HCT116 (cell line): Measurements from ENCODE around the gene ADGRV1. TPM values are rescaled to one million over a fixed set of nuclear protein-coding genes. Genes with fewer than 3 reads are reported as not detected.

ENCODE experiments used
- ATAC-seq: fragments of 200-7000 bp; cut with Tn5 transposase; 2 replicates; pipeline ENCODE4 v1.9.1; 2020; ENCODE audit warnings: mild to moderate bottlenecking, moderate library complexity
- BruUV-seq: library from RNA; stranded (reverse); fragments of 400-500 nt; replicated peaks from 2 replicates; lab custom pipeline; 2021; lab: Mats Ljungman, UMichigan
- CTCF ChIA-PET: fragments of 300-600 bp; sonication (Branson Sonifier 250); formaldehyde crosslinking; loops from one replicate; lab custom pipeline; 2021; ENCODE audit warnings: antibody characterized with exemption; lab: Charles Lee
- POLR2A ChIA-PET: fragments of 300-600, 350-600 bp; sonication (Branson Sonifier 250); formaldehyde crosslinking; loops from one replicate; lab custom pipeline; 2021; ENCODE audit warnings: antibody characterized with exemption; lab: Charles Lee
- RAD21 ChIA-PET, 2 experiments: fragments of 300-600 bp; sonication (Branson Sonifier 250); formaldehyde crosslinking; loops; one replicate each; lab custom pipeline; 2023; ENCODE audit warnings: low total read pairs in 2 of 2; ENCODE audit not compliant: uncharacterized antibody in 2 of 2, unreplicated experiment in 2 of 2, low non-redundant PET in 1 of 2; lab: Charles Lee
- DNase-seq: peaks from one replicate; pipeline ENCODE4 v3.0.0-alpha.2; 2010; ENCODE audit warnings: low read depth, low spot score
- H2AFZ ChIP-seq: fragments of 200-600 bp; shearing (Covaris generic), sonication (generic); 2 replicates; pipeline ENCODE4 v1.6.1; 2017; ENCODE audit warnings: low read depth, mixed run types, mixed read lengths, antibody characterized with exemption, low read length; ENCODE audit not compliant: poor library complexity, severe bottlenecking
- H3K27ac ChIP-seq: 2 replicates; pipeline ENCODE4 v1.5.1; 2012; ENCODE audit warnings: low read depth, low read length
- H3K27me3 ChIP-seq: fragments of 200-600 bp; sonication (generic); 2 replicates; pipeline ENCODE4 v1.6.1; 2016; ENCODE audit warnings: mixed run types, low read length, mixed read lengths; ENCODE audit not compliant: insufficient read depth
- H3K36me3 ChIP-seq, 2 experiments: fragments of 200-500 bp in 1 of 2; fragments of 200-600 bp in 1 of 2; sonication (Bioruptor generic) in 1 of 2; sonication (generic) in 1 of 2; 2 replicates each; pipeline versions ENCODE4 v1.5.1 to v1.6.1; 2014 to 2016; ENCODE audit warnings: low read length in 2 of 2, inconsistent platforms in 1 of 2, mixed read lengths in 1 of 2, mixed run types in 1 of 2; ENCODE audit not compliant: insufficient read depth in 2 of 2, control insufficient read depth in 1 of 2
- H3K4me1 ChIP-seq, 2 experiments: fragments of 200-600 bp in 1 of 2; sonication (generic) in 1 of 2; 2 replicates each; pipeline versions ENCODE4 v1.5.1 to v1.6.1; 2012 to 2017; ENCODE audit warnings: low read length in 2 of 2, inconsistent platforms in 1 of 2, mild to moderate bottlenecking in 1 of 2, mixed read lengths in 1 of 2, mixed run types in 1 of 2, moderate library complexity in 1 of 2; ENCODE audit not compliant: insufficient read depth in 2 of 2, control insufficient read depth in 1 of 2
- H3K4me2 ChIP-seq: fragments of 200-600 bp; sonication (generic); 2 replicates; pipeline ENCODE4 v1.6.1; 2017; ENCODE audit warnings: mixed run types, low read length, mixed read lengths
- H3K4me3 ChIP-seq, 2 experiments: fragments of 200-600 bp in 1 of 2; sonication (generic) in 1 of 2; replicated peaks in 1 of 2; 2 replicates each; pipeline ENCODE4 v1.5.1; 2011 to 2016; ENCODE audit warnings: low read length in 2 of 2, control low read depth in 1 of 2, low read depth in 1 of 2, mild to moderate bottlenecking in 1 of 2, mixed read lengths in 1 of 2, mixed run types in 1 of 2
- H3K79me2 ChIP-seq: fragments of 200-600 bp; sonication (generic); 2 replicates; pipeline ENCODE4 v1.6.1; 2017; ENCODE audit warnings: mild to moderate bottlenecking, mixed run types, low read length, moderate library complexity, mixed read lengths; ENCODE audit not compliant: insufficient read depth
- H3K9ac ChIP-seq: fragments of 200-600 bp; sonication (generic); 2 replicates; pipeline ENCODE4 v1.6.1; 2016; ENCODE audit warnings: low read length, mixed read lengths
- H3K9me2 ChIP-seq: fragments of 200-600 bp; sonication (generic), shearing (Covaris generic); 2 replicates; pipeline ENCODE4 v1.6.1; 2017; ENCODE audit warnings: mixed run types, mild to moderate bottlenecking, moderate library complexity; ENCODE audit not compliant: insufficient read depth
- H3K9me3 ChIP-seq, 2 experiments: fragments of 200-500 bp in 1 of 2; fragments of 200-600 bp in 1 of 2; sonication (Bioruptor generic) in 1 of 2; sonication (generic) in 1 of 2; 2 replicates each; pipeline ENCODE4 v1.6.1; 2014 to 2017; ENCODE audit warnings: low read length in 2 of 2, mixed read lengths in 2 of 2, inconsistent platforms in 1 of 2, low read depth in 1 of 2, mild to moderate bottlenecking in 1 of 2, mixed run types in 1 of 2, moderate library complexity in 1 of 2; ENCODE audit not compliant: control insufficient read depth in 1 of 2, insufficient read depth in 1 of 2
- H4K20me1 ChIP-seq: fragments of 200-600 bp; sonication (generic), shearing (Covaris generic); 2 replicates; pipeline ENCODE4 v1.6.1; 2017; ENCODE audit warnings: mixed run types, mild to moderate bottlenecking, moderate library complexity; ENCODE audit not compliant: insufficient read depth
- CBX3 ChIP-seq: IDR thresholded peaks from 2 replicates; pipeline ENCODE4 v1.6.1; 2012; ENCODE audit warnings: low read depth
- EGR1 ChIP-seq: IDR thresholded peaks from 2 replicates; pipeline ENCODE4 v1.6.1; 2012; ENCODE audit warnings: low read depth
- EZH2 ChIP-seq: fragments of 200-600 bp; sonication (generic); IDR thresholded peaks from 2 replicates; pipeline ENCODE4 v1.6.1; 2017; ENCODE audit warnings: antibody characterized with exemption, mixed run types
- EZH2phosphoT487 ChIP-seq: fragments of 200-600 bp; IDR thresholded peaks from 2 replicates; pipeline ENCODE4 v1.6.1; 2018; ENCODE audit warnings: antibody characterized with exemption, borderline replicate concordance
- JUND ChIP-seq: IDR thresholded peaks from 2 replicates; pipeline ENCODE4 v1.6.1; 2012
- POLR2A ChIP-seq: IDR thresholded peaks from 2 replicates; pipeline ENCODE4 v1.7.0; 2011; ENCODE audit warnings: borderline replicate concordance; ENCODE audit not compliant: insufficient read depth, insufficient read length; ENCODE audit errors: extremely low read depth
- POLR2AphosphoS5 ChIP-seq: IDR thresholded peaks from 2 replicates; pipeline ENCODE4 v1.6.1; 2011; ENCODE audit warnings: mild to moderate bottlenecking, low read depth, low read length, moderate library complexity
- RAD21 ChIP-seq: IDR thresholded peaks from 2 replicates; pipeline ENCODE4 v1.6.1; 2012; ENCODE audit warnings: low read depth, mild to moderate bottlenecking
- SIN3A ChIP-seq: IDR thresholded peaks from 2 replicates; pipeline ENCODE4 v1.6.1; 2012; ENCODE audit warnings: low read depth
- YY1 ChIP-seq: IDR thresholded peaks from 2 replicates; pipeline ENCODE4 v1.6.1; 2011; ENCODE audit warnings: low read length, low read depth, moderate library complexity, mild to moderate bottlenecking; ENCODE audit not compliant: insufficient replicate concordance; ENCODE audit errors: extremely low read depth
- ZFX ChIP-seq: fragments of 450-650 bp; IDR thresholded peaks from 2 replicates; pipeline ENCODE4 v1.6.1; 2017
- intact Hi-C: fragments of 100-400 bp; cut with micrococcal nuclease; formaldehyde crosslinking; loops from 2 replicates; pipeline ENCODE4 v1.10.0; 2022
- total RNA-seq: library from RNA; stranded (reverse); gene quantifications from one replicate; pipeline ENCODE4 v1.2.1, GENCODE V29; 2021; ENCODE audit not compliant: unreplicated experiment
- TF ChIP-seq, protein P1 (sequence below): IDR thresholded peaks from 2 replicates; pipeline ENCODE4 v1.6.1; 2012
- TF ChIP-seq, protein P2 (sequence below): IDR thresholded peaks from 2 replicates; pipeline ENCODE4 v1.6.1; 2012
- TF ChIP-seq, protein P3 (sequence below): IDR thresholded peaks from 2 replicates; pipeline ENCODE4 v1.6.1; 2012; ENCODE audit warnings: low read depth
- TF ChIP-seq, protein P4 (sequence below): IDR thresholded peaks from 2 replicates; pipeline ENCODE4 v1.6.1; 2011; ENCODE audit warnings: mild to moderate bottlenecking, low read length, moderate library complexity; ENCODE audit not compliant: insufficient replicate concordance; ENCODE audit errors: extremely low read depth

Gene ADGRV1
- total RNA-seq, 1 experiment from 2014 or later = 6.0 TPM

DNA sequence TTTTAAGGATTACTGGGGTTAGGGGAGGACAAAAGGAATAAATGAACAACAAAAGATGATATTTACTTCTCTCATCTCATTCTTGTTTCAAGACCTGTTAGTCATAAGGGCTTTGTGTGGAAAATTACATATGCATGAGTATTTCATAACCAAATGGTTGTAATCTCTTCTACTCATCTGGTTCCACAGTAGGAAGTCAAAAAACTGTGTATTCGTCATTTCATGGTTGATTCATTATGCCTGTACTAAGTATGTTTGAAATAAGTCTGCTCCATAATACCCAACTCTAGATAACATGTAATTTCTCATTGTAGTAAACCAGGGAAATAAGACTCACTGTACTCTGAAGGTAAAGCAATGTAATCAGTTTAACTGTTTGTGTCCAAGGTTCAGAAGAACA lies 611.7 kb downstream of the ADGRV1 start:
- ATAC-seq (no peak), DNase-seq (no peak)
- Histone ChIP-seq H3K4me3 (no peak overlapping the region), H2AFZ (no peak overlapping the region), H3K27me3 (no peaks in the 10 kb centered on the region), H3K9ac (no peak overlapping the region), H3K79me2 (no peaks in the 10 kb centered on the region), H3K4me2 (no peak overlapping the region), H3K4me1 (no peaks in the 10 kb centered on the region), H4K20me1 (no peaks in the 10 kb centered on the region), H3K9me2 (no peaks in the 10 kb centered on the region; the same call in 1 of the 2 replicates), H3K9me3 (no peaks in the 10 kb centered on the region), H3K27ac (no peak overlapping the region), H3K36me3 (no peaks in the 10 kb centered on the region)
- ChIA-PET CTCF (no interaction called here), RAD21 (no interaction called here), POLR2A (no interaction called here)
- no peak for TF ChIP-seq SIN3A
- TF ChIP-seq, protein P1, sequence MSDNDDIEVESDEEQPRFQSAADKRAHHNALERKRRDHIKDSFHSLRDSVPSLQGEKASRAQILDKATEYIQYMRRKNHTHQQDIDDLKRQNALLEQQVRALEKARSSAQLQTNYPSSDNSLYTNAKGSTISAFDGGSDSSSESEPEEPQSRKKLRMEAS = no peak
- no peak for TF ChIP-seq ZFX
- TF ChIP-seq CBX3 = no peak
- TF ChIP-seq JUND = no peak
- TF ChIP-seq EZH2phosphoT487 = no peak
- no peak for TF ChIP-seq EGR1
- no peak for TF ChIP-seq RAD21
- intact Hi-C loops = no loop called here
- no TSS peak for BruUV-seq

DNA sequence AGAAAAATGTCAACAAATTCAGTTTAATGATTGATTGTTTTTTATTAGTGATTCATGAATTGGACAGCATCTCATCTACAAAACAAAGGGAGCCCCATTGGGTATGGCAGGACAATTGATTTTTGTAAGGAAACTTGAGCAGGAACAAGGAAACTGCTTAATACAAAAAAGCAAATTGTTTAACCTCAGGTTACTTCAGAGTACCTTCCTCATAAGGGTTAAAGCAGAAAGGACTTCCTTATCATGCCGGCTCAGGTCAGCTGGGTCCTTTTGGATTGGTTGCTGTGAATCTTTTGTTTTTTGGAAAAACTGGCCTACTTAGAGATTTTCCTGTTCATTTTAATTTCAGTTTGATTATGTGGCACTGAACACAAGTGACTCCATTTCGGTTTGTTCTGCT lies 612.7 kb downstream of the ADGRV1 start:
- BruUV-seq = no TSS peak
- ChIA-PET CTCF (no interaction called here), RAD21 (no interaction called here), POLR2A (no interaction called here)
- Histone ChIP-seq H3K9me3 (no peaks in the 10 kb centered on the region), H3K4me3 (no peak overlapping the region), H3K79me2 (no peaks in the 10 kb centered on the region), H4K20me1 (no peaks in the 10 kb centered on the region), H2AFZ (no peak overlapping the region), H3K4me2 (no peak overlapping the region), H3K4me1 (no peaks in the 10 kb centered on the region), H3K27me3 (no peaks in the 10 kb centered on the region), H3K36me3 (no peaks in the 10 kb centered on the region), H3K9ac (no peak overlapping the region), H3K9me2 (no peaks in the 10 kb centered on the region; the same call in 1 of the 2 replicates), H3K27ac (no peak overlapping the region)
- ATAC-seq = no peak
- intact Hi-C loops = no loop called here
- DNase-seq = no peak
- TF ChIP-seq EGR1 (no peak), POLR2AphosphoS5 (no peak), YY1 (no peak), EZH2 (no peak), POLR2A (no peak), EZH2phosphoT487 (no peak), JUND (no peak), ZFX (no peak)
- TF ChIP-seq, protein P2, sequence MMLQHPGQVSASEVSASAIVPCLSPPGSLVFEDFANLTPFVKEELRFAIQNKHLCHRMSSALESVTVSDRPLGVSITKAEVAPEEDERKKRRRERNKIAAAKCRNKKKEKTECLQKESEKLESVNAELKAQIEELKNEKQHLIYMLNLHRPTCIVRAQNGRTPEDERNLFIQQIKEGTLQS = no peak
- TF ChIP-seq, protein P1 = no peak
- TF ChIP-seq, protein P3, sequence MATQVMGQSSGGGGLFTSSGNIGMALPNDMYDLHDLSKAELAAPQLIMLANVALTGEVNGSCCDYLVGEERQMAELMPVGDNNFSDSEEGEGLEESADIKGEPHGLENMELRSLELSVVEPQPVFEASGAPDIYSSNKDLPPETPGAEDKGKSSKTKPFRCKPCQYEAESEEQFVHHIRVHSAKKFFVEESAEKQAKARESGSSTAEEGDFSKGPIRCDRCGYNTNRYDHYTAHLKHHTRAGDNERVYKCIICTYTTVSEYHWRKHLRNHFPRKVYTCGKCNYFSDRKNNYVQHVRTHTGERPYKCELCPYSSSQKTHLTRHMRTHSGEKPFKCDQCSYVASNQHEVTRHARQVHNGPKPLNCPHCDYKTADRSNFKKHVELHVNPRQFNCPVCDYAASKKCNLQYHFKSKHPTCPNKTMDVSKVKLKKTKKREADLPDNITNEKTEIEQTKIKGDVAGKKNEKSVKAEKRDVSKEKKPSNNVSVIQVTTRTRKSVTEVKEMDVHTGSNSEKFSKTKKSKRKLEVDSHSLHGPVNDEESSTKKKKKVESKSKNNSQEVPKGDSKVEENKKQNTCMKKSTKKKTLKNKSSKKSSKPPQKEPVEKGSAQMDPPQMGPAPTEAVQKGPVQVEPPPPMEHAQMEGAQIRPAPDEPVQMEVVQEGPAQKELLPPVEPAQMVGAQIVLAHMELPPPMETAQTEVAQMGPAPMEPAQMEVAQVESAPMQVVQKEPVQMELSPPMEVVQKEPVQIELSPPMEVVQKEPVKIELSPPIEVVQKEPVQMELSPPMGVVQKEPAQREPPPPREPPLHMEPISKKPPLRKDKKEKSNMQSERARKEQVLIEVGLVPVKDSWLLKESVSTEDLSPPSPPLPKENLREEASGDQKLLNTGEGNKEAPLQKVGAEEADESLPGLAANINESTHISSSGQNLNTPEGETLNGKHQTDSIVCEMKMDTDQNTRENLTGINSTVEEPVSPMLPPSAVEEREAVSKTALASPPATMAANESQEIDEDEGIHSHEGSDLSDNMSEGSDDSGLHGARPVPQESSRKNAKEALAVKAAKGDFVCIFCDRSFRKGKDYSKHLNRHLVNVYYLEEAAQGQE = no peak
- TF ChIP-seq, protein P4, sequence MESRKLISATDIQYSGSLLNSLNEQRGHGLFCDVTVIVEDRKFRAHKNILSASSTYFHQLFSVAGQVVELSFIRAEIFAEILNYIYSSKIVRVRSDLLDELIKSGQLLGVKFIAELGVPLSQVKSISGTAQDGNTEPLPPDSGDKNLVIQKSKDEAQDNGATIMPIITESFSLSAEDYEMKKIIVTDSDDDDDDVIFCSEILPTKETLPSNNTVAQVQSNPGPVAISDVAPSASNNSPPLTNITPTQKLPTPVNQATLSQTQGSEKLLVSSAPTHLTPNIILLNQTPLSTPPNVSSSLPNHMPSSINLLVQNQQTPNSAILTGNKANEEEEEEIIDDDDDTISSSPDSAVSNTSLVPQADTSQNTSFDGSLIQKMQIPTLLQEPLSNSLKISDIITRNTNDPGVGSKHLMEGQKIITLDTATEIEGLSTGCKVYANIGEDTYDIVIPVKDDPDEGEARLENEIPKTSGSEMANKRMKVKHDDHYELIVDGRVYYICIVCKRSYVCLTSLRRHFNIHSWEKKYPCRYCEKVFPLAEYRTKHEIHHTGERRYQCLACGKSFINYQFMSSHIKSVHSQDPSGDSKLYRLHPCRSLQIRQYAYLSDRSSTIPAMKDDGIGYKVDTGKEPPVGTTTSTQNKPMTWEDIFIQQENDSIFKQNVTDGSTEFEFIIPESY = no peak
